ENCODE measurements around the gene PDE8A. TPM values are rescaled to one million over a fixed set of nuclear protein-coding genes. Genes with fewer than 3 reads are reported as not detected.

PDE8A gene
- total and polyA plus RNA-seq, 2 donors (not counting 1 experiment from before 2014, with no cell fraction given): 17.4 to 51.1 TPM

- H3K9me3 Mint-ChIP-seq (ENCODE audit: insufficient read depth): peaks cover 2% of the 10 kb centered on the region
- Histone ChIP-seq H3K27me3 (replicated peaks in 1 of 4; ENCODE audit: control extremely low read depth in 1 of 4, control insufficient read depth in 3 of 4, insufficient read depth in 4 of 4, low read length in 3 of 4) (no peaks in the 10 kb centered on the region), H3K4me2 (replicated peaks; ENCODE audit: low read depth, low read length, poor library complexity, severe bottlenecking) (no peak overlapping the region), H2AFZ (ENCODE audit: insufficient read depth, low read depth, low read length, poor library complexity, severe bottlenecking) (no peak overlapping the region), H3K79me2 (ENCODE audit: control insufficient read depth, insufficient read depth, low read length) (peaks cover 26% of the 10 kb centered on the region), H3K9ac (ENCODE audit: low read length) (no peak overlapping the region), H3K36me3 (replicated peaks in 1 of 2; ENCODE audit: control extremely low read depth in 1 of 2, control insufficient read depth in 1 of 2, extremely low read depth in 1 of 2, insufficient read depth in 2 of 2, low read length in 1 of 2) (no peaks in the 10 kb centered on the region), H3K4me1 (ENCODE audit: control insufficient read depth in 2 of 2, insufficient read depth in 2 of 2, low read length in 2 of 2) (peaks cover 3 to 13% of the 10 kb centered on the region in 2 donors), H4K20me1 (ENCODE audit: control insufficient read depth, insufficient read depth, low read length, poor library complexity, severe bottlenecking) (peaks cover 16% of the 10 kb centered on the region), H3K27ac (ENCODE audit: low read length in 2 of 2) (no peak overlapping the region), H3K4me3 (ENCODE audit: control extremely low read depth in 1 of 5, extremely low read depth in 1 of 5, insufficient read depth in 1 of 5, low read depth in 2 of 5, low read length in 4 of 5) (no peak overlapping the region), H3K9me3 (ENCODE audit: control extremely low read depth in 1 of 3, control insufficient read depth in 2 of 3, insufficient read depth in 1 of 3, low read length in 2 of 3) (no peaks in the 10 kb centered on the region)
- no peak overlapping the region for H3K27ac Mint-ChIP-seq
- ATAC-seq (ENCODE audit: low read depth): no peak
- TF ChIP-seq EZH2 (IDR thresholded peaks at IDR 0.05; ENCODE audit: borderline replicate concordance, insufficient read depth, low read depth, low read length, poor library complexity, severe bottlenecking): no peak
- TF ChIP-seq CTCF (IDR thresholded peaks at IDR 0.05): no peak
- intact Hi-C loops (cut with micrococcal nuclease): loop anchor here (5.0 to 10.0 kb wide), 2 partner anchors 38 to 65 kb away; partner anchors contain the start of gene PDE8A
- no peak overlapping the region for H3K4me3 Mint-ChIP-seq
- POLR2A ChIA-PET: no interaction called here
- DNase-seq: no peak
- CTCF ChIA-PET: no interaction called here
- H3K4me1 Mint-ChIP-seq: peaks cover 40% of the 10 kb centered on the region
- H3K27me3 Mint-ChIP-seq: no peaks in the 10 kb centered on the region
Measured at GRCh38 chr15:85049805-85050204, 68.1 kb downstream of the PDE8A start.

DNA sequence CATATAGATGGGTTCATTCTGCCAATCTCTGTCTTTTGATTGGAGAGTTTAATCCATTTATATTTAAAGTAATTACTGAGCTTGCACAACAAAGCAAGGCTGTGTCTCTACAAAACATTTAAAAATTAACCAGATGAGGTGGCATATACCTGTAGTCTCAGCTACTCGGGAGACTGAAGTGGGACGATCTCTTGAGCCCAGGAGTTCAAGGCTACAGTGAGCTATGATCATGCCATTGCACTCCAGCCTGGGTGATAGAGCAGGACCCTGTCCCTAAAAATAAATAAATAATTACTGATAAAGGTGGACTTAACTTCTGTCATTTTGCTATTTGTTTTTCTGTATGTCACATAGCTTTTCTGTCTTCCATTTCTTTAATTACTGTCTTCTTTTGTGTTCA is 78.1 kb downstream of the PDE8A start:
- intact Hi-C loops (cut with micrococcal nuclease): no loop called here
- no peak overlapping the region for H3K4me2 ChIP-seq (replicated peaks; ENCODE audit: low read depth, low read length, poor library complexity, severe bottlenecking)
- no peak for ATAC-seq (ENCODE audit: low read depth)
- DNase-seq: no peak
- Mint-ChIP-seq H3K4me1 (peaks cover 4% of the 10 kb centered on the region), H3K9me3 (ENCODE audit: insufficient read depth) (peaks cover 14% of the 10 kb centered on the region), H3K4me3 (no peak overlapping the region), H3K27ac (no peak overlapping the region), H3K27me3 (no peaks in the 10 kb centered on the region)
- no peak overlapping the region for H3K9ac ChIP-seq (ENCODE audit: low read length)
- no peak overlapping the region for H3K27ac ChIP-seq (ENCODE audit: low read length in 2 of 2)
- CTCF ChIA-PET: interaction anchor here (2.0 kb wide), 1 partner anchor 9 kb away, joined by 5 read pairs; no protein-coding TSS in a partner anchor
- peaks cover 55% of the 10 kb centered on the region for H4K20me1 ChIP-seq (ENCODE audit: control insufficient read depth, insufficient read depth, low read length, poor library complexity, severe bottlenecking)
- peaks cover 63% of the 10 kb centered on the region for H3K79me2 ChIP-seq (ENCODE audit: control insufficient read depth, insufficient read depth, low read length)
- no peak overlapping the region for H3K4me3 ChIP-seq (ENCODE audit: control extremely low read depth in 1 of 5, extremely low read depth in 1 of 5, insufficient read depth in 1 of 5, low read depth in 2 of 5, low read length in 4 of 5)
- H3K9me3 ChIP-seq (ENCODE audit: control extremely low read depth in 1 of 3, control insufficient read depth in 2 of 3, insufficient read depth in 1 of 3, low read length in 2 of 3): peaks cover 9 to 15% (median 10%) of the 10 kb centered on the region in 3 donors
- H3K4me1 ChIP-seq (ENCODE audit: control insufficient read depth in 2 of 2, insufficient read depth in 2 of 2, low read length in 2 of 2): no peaks in the 10 kb centered on the region
- no peaks in the 10 kb centered on the region for H3K27me3 ChIP-seq (replicated peaks in 1 of 4; ENCODE audit: control extremely low read depth in 1 of 4, control insufficient read depth in 3 of 4, insufficient read depth in 4 of 4, low read length in 3 of 4)
- WGBS (ENCODE audit: insufficient coverage): 100% methylated on average over 1 of the region's 2 CpGs
- TF ChIP-seq CTCF (IDR thresholded peaks at IDR 0.05): no peak
- TF ChIP-seq EZH2 (IDR thresholded peaks at IDR 0.05; ENCODE audit: borderline replicate concordance, insufficient read depth, low read depth, low read length, poor library complexity, severe bottlenecking): no peak
- POLR2A ChIA-PET: no interaction called here
- no peaks in the 10 kb centered on the region for H3K36me3 ChIP-seq (replicated peaks in 1 of 2; ENCODE audit: control extremely low read depth in 1 of 2, control insufficient read depth in 1 of 2, extremely low read depth in 1 of 2, insufficient read depth in 2 of 2, low read length in 1 of 2)
- no peak overlapping the region for H2AFZ ChIP-seq (ENCODE audit: insufficient read depth, low read depth, low read length, poor library complexity, severe bottlenecking)

Data from B cell (primary cell).